WTC11 (cell line): ENCODE results near the gene MID2. TPM values are rescaled to one million over a fixed set of nuclear protein-coding genes. Genes with fewer than 3 reads are reported as not detected.

Source experiments
- ATAC-seq: fragments of 200-7000 bp; cut with Tn5 transposase; 2 replicates; pipeline ENCODE4 v1.10.0; 2021; ENCODE audit warnings: mild to moderate bottlenecking, moderate library complexity
- CTCF ChIA-PET: fragments of 300-600 bp; sonication (Branson Sonifier 250); formaldehyde crosslinking; loops from one replicate; lab custom pipeline; 2021; ENCODE audit warnings: antibody characterized with exemption; lab: Charles Lee
- POLR2A ChIA-PET: fragments of 350-600 bp; sonication (Branson Sonifier 250); formaldehyde crosslinking; loops from one replicate; lab custom pipeline; 2021; ENCODE audit warnings: antibody characterized with exemption; lab: Charles Lee
- DNase-seq: peaks from one replicate; pipeline ENCODE4 v3.0.0; 2021; ENCODE audit warnings: low spot score
- H3K27ac Mint-ChIP-seq: 2 replicates; pipeline ENCODE4 v1.8.0; 2021; ENCODE audit warnings: mixed read lengths
- H3K27me3 Mint-ChIP-seq: 2 replicates; pipeline ENCODE4 v1.8.0; 2021; ENCODE audit warnings: low read depth, mild to moderate bottlenecking, moderate library complexity, mixed read lengths
- H3K36me3 Mint-ChIP-seq: 2 replicates; pipeline ENCODE4 v1.8.0; 2021; ENCODE audit warnings: mixed read lengths
- H3K4me1 Mint-ChIP-seq: 2 replicates; pipeline ENCODE4 v1.8.0; 2022; ENCODE audit warnings: mixed read lengths
- H3K4me3 Mint-ChIP-seq: 2 replicates; pipeline ENCODE4 v1.8.0; 2021; ENCODE audit warnings: mild to moderate bottlenecking, moderate library complexity, mixed read lengths
- H3K9me3 Mint-ChIP-seq: 2 replicates; pipeline ENCODE4 v1.8.0; 2021; ENCODE audit warnings: mixed read lengths
- CBFB ChIP-seq: sonication (generic); formaldehyde crosslinking; IDR thresholded peaks from 2 replicates; pipeline ENCODE4 v1.8.1; 2022; ENCODE audit warnings: mild to moderate bottlenecking, low read depth, missing genetic modification reagents
- ESRRA ChIP-seq: sonication (generic); formaldehyde crosslinking; IDR thresholded peaks from 2 replicates; pipeline ENCODE4 v1.8.1; 2022; ENCODE audit warnings: mild to moderate bottlenecking, missing genetic modification reagents, borderline replicate concordance
- FOXK1 ChIP-seq: sonication (generic); formaldehyde crosslinking; IDR thresholded peaks from 2 replicates; pipeline ENCODE4 v1.8.0; 2022; ENCODE audit warnings: mild to moderate bottlenecking, moderate library complexity, missing genetic modification reagents
- GABPB1 ChIP-seq: sonication (generic); formaldehyde crosslinking; IDR thresholded peaks from 2 replicates; pipeline ENCODE4 v1.8.1; 2023; ENCODE audit warnings: mild to moderate bottlenecking, missing genetic modification reagents
- IRF2 ChIP-seq: sonication (generic); formaldehyde crosslinking; IDR thresholded peaks from 2 replicates; pipeline ENCODE4 v1.8.0; 2022; ENCODE audit warnings: low read depth, missing genetic modification reagents, borderline replicate concordance
- JAZF1 ChIP-seq: fragments of 250-450 bp; sonication (Bioruptor Pico); IDR thresholded peaks from 2 replicates; pipeline ENCODE4 v1.9.0; 2021; ENCODE audit warnings: moderate library complexity, mild to moderate bottlenecking, inconsistent platforms
- MXD4 ChIP-seq: fragments of 250-450 bp; sonication (Bioruptor Pico); IDR thresholded peaks from 2 replicates; pipeline ENCODE4 v1.8.0; 2021; ENCODE audit warnings: mild to moderate bottlenecking, moderate library complexity, borderline replicate concordance
- NFE2L1 ChIP-seq: sonication (generic); formaldehyde crosslinking; IDR thresholded peaks from 2 replicates; pipeline ENCODE4 v1.8.1; 2023; ENCODE audit warnings: missing genetic modification reagents
- RORB ChIP-seq: fragments of 250-450 bp; sonication (Bioruptor Pico); IDR thresholded peaks from 2 replicates; pipeline ENCODE4 v1.9.0; 2021; ENCODE audit warnings: mild to moderate bottlenecking
- SMAD3 ChIP-seq: sonication (generic); formaldehyde crosslinking; IDR thresholded peaks from 2 replicates; pipeline ENCODE4 v1.8.0; 2022; ENCODE audit warnings: missing genetic modification reagents, mild to moderate bottlenecking, borderline replicate concordance
- SOX15 ChIP-seq: fragments of 250-450 bp; sonication (Bioruptor Pico); IDR thresholded peaks from 2 replicates; pipeline ENCODE4 v1.9.0; 2021; ENCODE audit warnings: mild to moderate bottlenecking
- TEAD4 ChIP-seq: sonication (generic); formaldehyde crosslinking; IDR thresholded peaks from 2 replicates; pipeline ENCODE4 v1.8.0; 2022; ENCODE audit warnings: mild to moderate bottlenecking, missing genetic modification reagents
- ZNF416 ChIP-seq: fragments of 250-450 bp; sonication (Bioruptor Pico); IDR thresholded peaks from 2 replicates; pipeline ENCODE4 v1.9.0; 2021; ENCODE audit warnings: mild to moderate bottlenecking, inconsistent platforms
- total RNA-seq: library from RNA; stranded (reverse); gene quantifications from 3 replicates; pipeline ENCODE4 v1.2.3, GENCODE V29; 2021
- TF ChIP-seq, protein P1 (sequence below): sonication (generic); formaldehyde crosslinking; IDR thresholded peaks from 2 replicates; pipeline ENCODE4 v1.8.0; 2023; ENCODE audit warnings: mild to moderate bottlenecking, missing genetic modification reagents
- TF ChIP-seq, protein P2 (sequence below): fragments of 250-450 bp; sonication (Bioruptor Pico); IDR thresholded peaks from 2 replicates; pipeline ENCODE4 v1.8.0; 2021; ENCODE audit warnings: mild to moderate bottlenecking
- TF ChIP-seq, protein P3 (sequence below): sonication (generic); formaldehyde crosslinking; conservative IDR thresholded peaks from 2 replicates; pipeline ENCODE4 v1.8.1; 2022; ENCODE audit warnings: mild to moderate bottlenecking, missing genetic modification reagents
- TF ChIP-seq, protein P4 (sequence below): sonication (generic); formaldehyde crosslinking; IDR thresholded peaks from 2 replicates; pipeline ENCODE4 v1.8.1; 2023; ENCODE audit warnings: mild to moderate bottlenecking, missing genetic modification reagents, moderate library complexity
- TF ChIP-seq, protein P5 (sequence below): sonication (generic); formaldehyde crosslinking; IDR thresholded peaks from 2 replicates; pipeline ENCODE4 v1.8.1; 2022; ENCODE audit warnings: low read depth, missing genetic modification reagents, borderline replicate concordance
- TF ChIP-seq, protein P6 (sequence below): fragments of 250-450 bp; sonication (Bioruptor Pico); IDR thresholded peaks from 2 replicates; pipeline ENCODE4 v1.9.0; 2021; ENCODE audit warnings: mild to moderate bottlenecking
- TF ChIP-seq, protein P7 (sequence below): sonication (generic); formaldehyde crosslinking; IDR thresholded peaks from 2 replicates; pipeline ENCODE4 v1.8.1; 2022; ENCODE audit warnings: low read depth, mild to moderate bottlenecking, moderate library complexity, missing genetic modification reagents, borderline replicate concordance
- TF ChIP-seq, protein P8 (sequence below): sonication (generic); formaldehyde crosslinking; IDR thresholded peaks from 2 replicates; pipeline ENCODE4 v1.8.1; 2022; ENCODE audit warnings: missing genetic modification reagents, borderline replicate concordance
- TF ChIP-seq, protein P9 (sequence below): sonication (generic); formaldehyde crosslinking; IDR thresholded peaks from 2 replicates; pipeline ENCODE4 v1.8.1; 2023; ENCODE audit warnings: mild to moderate bottlenecking, missing genetic modification reagents, borderline replicate concordance

MID2 gene
- total RNA-seq, 1 experiment from 2014 or later: 6.4 TPM

DNA sequence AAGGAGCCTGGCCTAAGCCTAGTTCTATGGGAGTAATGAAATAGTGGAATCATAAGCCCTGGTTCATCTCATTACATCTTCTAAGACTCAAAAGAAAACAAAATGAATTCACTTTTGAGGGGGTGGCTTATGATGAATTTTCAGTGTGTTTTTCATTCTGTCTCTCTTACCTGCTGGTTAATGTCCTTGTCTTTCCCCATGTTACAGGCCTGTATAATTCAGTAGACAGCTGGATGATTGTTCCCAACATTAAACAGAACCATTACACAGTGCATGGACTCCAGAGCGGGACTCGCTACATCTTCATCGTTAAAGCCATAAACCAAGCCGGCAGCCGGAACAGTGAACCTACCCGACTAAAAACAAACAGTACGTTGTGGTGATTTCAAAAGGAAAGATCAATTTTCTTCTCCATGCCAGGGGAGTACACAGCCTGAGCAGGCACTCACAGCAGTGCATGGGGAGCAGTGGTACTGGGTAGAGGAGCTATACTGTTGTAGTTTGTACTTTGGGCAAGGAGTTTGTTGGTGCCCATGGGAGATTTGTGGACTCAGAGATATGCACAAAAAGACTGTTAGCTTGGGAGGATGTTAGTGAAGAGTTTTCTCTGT, 98.6 kb downstream of the MID2 start:
- ATAC-seq (no peak), DNase-seq (no peak)
- TF ChIP-seq CBFB (CRISPR knock-in tag) (no peak), IRF2 (CRISPR knock-in tag) (no peak), GABPB1 (CRISPR knock-in tag) (no peak), ESRRA (no peak), SMAD3 (CRISPR knock-in tag) (no peak), SOX15 (CRISPR knock-in tag) (no peak), RORB (CRISPR knock-in tag) (no peak), JAZF1 (no peak), NFE2L1 (no peak), FOXK1 (no peak), MXD4 (CRISPR knock-in tag) (no peak)
- TF ChIP-seq, protein P1, sequence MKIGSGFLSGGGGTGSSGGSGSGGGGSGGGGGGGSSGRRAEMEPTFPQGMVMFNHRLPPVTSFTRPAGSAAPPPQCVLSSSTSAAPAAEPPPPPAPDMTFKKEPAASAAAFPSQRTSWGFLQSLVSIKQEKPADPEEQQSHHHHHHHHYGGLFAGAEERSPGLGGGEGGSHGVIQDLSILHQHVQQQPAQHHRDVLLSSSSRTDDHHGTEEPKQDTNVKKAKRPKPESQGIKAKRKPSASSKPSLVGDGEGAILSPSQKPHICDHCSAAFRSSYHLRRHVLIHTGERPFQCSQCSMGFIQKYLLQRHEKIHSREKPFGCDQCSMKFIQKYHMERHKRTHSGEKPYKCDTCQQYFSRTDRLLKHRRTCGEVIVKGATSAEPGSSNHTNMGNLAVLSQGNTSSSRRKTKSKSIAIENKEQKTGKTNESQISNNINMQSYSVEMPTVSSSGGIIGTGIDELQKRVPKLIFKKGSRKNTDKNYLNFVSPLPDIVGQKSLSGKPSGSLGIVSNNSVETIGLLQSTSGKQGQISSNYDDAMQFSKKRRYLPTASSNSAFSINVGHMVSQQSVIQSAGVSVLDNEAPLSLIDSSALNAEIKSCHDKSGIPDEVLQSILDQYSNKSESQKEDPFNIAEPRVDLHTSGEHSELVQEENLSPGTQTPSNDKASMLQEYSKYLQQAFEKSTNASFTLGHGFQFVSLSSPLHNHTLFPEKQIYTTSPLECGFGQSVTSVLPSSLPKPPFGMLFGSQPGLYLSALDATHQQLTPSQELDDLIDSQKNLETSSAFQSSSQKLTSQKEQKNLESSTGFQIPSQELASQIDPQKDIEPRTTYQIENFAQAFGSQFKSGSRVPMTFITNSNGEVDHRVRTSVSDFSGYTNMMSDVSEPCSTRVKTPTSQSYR (CRISPR knock-in tag): no peak
- TF ChIP-seq, protein P2, sequence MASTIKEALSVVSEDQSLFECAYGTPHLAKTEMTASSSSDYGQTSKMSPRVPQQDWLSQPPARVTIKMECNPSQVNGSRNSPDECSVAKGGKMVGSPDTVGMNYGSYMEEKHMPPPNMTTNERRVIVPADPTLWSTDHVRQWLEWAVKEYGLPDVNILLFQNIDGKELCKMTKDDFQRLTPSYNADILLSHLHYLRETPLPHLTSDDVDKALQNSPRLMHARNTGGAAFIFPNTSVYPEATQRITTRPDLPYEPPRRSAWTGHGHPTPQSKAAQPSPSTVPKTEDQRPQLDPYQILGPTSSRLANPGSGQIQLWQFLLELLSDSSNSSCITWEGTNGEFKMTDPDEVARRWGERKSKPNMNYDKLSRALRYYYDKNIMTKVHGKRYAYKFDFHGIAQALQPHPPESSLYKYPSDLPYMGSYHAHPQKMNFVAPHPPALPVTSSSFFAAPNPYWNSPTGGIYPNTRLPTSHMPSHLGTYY (CRISPR knock-in tag): no peak
- TF ChIP-seq, protein P3, sequence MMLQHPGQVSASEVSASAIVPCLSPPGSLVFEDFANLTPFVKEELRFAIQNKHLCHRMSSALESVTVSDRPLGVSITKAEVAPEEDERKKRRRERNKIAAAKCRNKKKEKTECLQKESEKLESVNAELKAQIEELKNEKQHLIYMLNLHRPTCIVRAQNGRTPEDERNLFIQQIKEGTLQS (CRISPR knock-in tag): no peak
- TF ChIP-seq, protein P4, sequence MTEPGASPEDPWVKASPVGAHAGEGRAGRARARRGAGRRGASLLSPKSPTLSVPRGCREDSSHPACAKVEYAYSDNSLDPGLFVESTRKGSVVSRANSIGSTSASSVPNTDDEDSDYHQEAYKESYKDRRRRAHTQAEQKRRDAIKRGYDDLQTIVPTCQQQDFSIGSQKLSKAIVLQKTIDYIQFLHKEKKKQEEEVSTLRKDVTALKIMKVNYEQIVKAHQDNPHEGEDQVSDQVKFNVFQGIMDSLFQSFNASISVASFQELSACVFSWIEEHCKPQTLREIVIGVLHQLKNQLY: no peak
- TF ChIP-seq, protein P5, sequence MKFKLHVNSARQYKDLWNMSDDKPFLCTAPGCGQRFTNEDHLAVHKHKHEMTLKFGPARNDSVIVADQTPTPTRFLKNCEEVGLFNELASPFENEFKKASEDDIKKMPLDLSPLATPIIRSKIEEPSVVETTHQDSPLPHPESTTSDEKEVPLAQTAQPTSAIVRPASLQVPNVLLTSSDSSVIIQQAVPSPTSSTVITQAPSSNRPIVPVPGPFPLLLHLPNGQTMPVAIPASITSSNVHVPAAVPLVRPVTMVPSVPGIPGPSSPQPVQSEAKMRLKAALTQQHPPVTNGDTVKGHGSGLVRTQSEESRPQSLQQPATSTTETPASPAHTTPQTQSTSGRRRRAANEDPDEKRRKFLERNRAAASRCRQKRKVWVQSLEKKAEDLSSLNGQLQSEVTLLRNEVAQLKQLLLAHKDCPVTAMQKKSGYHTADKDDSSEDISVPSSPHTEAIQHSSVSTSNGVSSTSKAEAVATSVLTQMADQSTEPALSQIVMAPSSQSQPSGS (CRISPR knock-in tag): no peak
- H3K36me3 Mint-ChIP-seq: no peaks in the 10 kb centered on the region
- POLR2A ChIA-PET: no interaction called here
- no peak overlapping the region for H3K4me3 Mint-ChIP-seq
- H3K27ac Mint-ChIP-seq: no peak overlapping the region
- H3K9me3 Mint-ChIP-seq: no peaks in the 10 kb centered on the region
- H3K4me1 Mint-ChIP-seq: peaks cover 16% of the 10 kb centered on the region
- H3K27me3 Mint-ChIP-seq: no peaks in the 10 kb centered on the region
- CTCF ChIA-PET: no interaction called here

DNA sequence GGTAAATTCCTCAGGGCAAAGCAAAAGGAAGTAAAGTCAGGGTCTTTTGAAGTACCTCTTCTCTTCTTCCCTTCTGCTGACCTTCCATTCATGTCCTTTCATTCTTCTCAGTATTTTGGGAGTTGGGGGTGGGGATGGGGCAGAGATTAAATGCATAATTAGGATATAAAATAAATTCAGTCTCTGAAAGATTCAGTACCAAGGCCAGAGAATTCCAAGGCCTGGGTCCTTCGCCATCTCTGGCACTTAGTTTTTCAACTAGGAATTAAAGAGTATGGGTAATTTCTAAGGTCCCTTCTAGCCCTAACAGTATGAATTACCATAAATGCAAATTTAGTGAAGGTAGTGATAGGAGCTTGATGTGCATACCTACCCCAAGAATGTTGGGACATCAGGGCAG, 108.6 kb downstream of the MID2 start:
- POLR2A ChIA-PET: no interaction called here
- Mint-ChIP-seq H3K9me3 (no peaks in the 10 kb centered on the region), H3K4me1 (peaks cover 17% of the 10 kb centered on the region; the same call in 1 of the 2 replicates), H3K36me3 (peaks cover 7% of the 10 kb centered on the region), H3K27ac (no peak overlapping the region), H3K4me3 (no peak overlapping the region), H3K27me3 (no peaks in the 10 kb centered on the region; the same call in 1 of the 2 replicates)
- CTCF ChIA-PET: no interaction called here
- ATAC-seq (no peak), DNase-seq (no peak)
- TF ChIP-seq, protein P6, sequence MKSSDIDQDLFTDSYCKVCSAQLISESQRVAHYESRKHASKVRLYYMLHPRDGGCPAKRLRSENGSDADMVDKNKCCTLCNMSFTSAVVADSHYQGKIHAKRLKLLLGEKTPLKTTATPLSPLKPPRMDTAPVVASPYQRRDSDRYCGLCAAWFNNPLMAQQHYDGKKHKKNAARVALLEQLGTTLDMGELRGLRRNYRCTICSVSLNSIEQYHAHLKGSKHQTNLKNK (CRISPR knock-in tag): no peak
- TF ChIP-seq, protein P7, sequence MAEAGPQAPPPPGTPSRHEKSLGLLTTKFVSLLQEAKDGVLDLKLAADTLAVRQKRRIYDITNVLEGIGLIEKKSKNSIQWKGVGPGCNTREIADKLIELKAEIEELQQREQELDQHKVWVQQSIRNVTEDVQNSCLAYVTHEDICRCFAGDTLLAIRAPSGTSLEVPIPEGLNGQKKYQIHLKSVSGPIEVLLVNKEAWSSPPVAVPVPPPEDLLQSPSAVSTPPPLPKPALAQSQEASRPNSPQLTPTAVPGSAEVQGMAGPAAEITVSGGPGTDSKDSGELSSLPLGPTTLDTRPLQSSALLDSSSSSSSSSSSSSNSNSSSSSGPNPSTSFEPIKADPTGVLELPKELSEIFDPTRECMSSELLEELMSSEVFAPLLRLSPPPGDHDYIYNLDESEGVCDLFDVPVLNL (CRISPR knock-in tag): no peak
- TF ChIP-seq, protein P8, sequence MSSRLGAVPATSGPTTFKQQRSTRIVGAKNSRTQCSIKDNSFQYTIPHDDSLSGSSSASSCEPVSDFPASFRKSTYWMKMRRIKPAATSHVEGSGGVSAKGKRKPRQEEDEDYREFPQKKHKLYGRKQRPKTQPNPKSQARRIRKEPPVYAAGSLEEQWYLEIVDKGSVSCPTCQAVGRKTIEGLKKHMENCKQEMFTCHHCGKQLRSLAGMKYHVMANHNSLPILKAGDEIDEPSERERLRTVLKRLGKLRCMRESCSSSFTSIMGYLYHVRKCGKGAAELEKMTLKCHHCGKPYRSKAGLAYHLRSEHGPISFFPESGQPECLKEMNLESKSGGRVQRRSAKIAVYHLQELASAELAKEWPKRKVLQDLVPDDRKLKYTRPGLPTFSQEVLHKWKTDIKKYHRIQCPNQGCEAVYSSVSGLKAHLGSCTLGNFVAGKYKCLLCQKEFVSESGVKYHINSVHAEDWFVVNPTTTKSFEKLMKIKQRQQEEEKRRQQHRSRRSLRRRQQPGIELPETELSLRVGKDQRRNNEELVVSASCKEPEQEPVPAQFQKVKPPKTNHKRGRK: no peak
- TF ChIP-seq CBFB (CRISPR knock-in tag): no peak
- TF ChIP-seq, protein P9, sequence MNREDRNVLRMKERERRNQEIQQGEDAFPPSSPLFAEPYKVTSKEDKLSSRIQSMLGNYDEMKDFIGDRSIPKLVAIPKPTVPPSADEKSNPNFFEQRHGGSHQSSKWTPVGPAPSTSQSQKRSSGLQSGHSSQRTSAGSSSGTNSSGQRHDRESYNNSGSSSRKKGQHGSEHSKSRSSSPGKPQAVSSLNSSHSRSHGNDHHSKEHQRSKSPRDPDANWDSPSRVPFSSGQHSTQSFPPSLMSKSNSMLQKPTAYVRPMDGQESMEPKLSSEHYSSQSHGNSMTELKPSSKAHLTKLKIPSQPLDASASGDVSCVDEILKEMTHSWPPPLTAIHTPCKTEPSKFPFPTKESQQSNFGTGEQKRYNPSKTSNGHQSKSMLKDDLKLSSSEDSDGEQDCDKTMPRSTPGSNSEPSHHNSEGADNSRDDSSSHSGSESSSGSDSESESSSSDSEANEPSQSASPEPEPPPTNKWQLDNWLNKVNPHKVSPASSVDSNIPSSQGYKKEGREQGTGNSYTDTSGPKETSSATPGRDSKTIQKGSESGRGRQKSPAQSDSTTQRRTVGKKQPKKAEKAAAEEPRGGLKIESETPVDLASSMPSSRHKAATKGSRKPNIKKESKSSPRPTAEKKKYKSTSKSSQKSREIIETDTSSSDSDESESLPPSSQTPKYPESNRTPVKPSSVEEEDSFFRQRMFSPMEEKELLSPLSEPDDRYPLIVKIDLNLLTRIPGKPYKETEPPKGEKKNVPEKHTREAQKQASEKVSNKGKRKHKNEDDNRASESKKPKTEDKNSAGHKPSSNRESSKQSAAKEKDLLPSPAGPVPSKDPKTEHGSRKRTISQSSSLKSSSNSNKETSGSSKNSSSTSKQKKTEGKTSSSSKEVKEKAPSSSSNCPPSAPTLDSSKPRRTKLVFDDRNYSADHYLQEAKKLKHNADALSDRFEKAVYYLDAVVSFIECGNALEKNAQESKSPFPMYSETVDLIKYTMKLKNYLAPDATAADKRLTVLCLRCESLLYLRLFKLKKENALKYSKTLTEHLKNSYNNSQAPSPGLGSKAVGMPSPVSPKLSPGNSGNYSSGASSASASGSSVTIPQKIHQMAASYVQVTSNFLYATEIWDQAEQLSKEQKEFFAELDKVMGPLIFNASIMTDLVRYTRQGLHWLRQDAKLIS (CRISPR knock-in tag): no peak
- TF ChIP-seq ZNF416 (CRISPR knock-in tag): no peak
- TF ChIP-seq FOXK1: no peak
- no peak for TF ChIP-seq TEAD4 (CRISPR knock-in tag)
